ENCODE data around the gene WDR46. TPM values are rescaled to one million over a fixed set of nuclear protein-coding genes. Genes with fewer than 3 reads are reported as not detected.

The WDR46 gene
- polyA plus RNA-seq, 1 experiment: 43.3 TPM

DNA sequence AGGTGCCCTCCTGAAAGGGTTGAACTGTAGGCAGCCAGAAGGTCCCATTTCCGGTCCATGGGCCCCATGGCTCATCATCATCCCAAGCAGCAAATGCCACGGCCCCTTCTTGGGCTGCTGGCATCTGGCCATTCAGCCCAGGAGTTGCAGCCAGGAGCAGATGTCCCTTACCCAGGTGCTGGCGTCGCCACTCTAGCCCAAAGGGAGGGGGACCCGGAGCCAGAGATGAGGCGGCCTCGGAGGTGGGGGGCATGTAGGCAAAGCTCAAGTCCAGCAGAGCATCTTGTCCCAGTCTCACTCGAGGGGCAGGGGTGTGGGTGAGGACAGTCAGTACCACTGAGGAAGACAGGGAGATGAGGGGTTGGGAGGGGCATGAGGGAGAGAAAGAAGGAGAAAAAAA lies 16.0 kb upstream of the WDR46 start:
- CTCF ChIA-PET: no interaction called here
- no peak for DNase-seq (ENCODE audit: low read depth, low spot score)

DNA sequence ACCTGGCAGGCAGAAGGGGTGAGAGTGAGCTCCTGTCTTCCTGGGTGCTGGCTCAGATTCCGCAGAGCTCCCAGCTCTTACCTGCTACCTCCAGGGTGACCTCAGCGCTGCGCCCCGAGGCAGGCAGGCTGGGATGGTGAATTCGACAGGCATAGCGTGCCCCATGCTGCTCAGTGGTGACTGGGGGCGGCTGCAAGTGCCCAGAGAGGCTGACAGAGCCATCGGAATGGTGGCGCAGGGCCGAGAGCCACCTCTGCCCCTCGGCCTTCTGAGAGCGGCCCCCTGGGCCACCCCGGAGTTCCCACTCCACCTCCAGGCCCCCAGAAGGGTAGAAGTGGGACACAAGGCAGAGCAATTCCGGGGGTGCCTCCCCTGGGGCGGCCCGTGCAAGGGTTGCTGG lies 15.2 kb upstream of the WDR46 start:
- no peak overlapping the region for H3K4me3 ChIP-seq (ENCODE audit: low read depth, low read length)
- ChIA-PET CTCF (interaction anchor here (0.9 kb wide), 1 partner anchor 121 kb away, joined by 3 read pairs; no protein-coding TSS in a partner anchor), POLR2A (no interaction called here)
- no peak for DNase-seq (ENCODE audit: low read depth, low spot score)
- H3K9me3 ChIP-seq (ENCODE audit: control insufficient read depth, insufficient read depth, low read length): no peaks in the 10 kb centered on the region; the same call in 1 of the 2 replicates
- H3K27me3 ChIP-seq (ENCODE audit: control insufficient read depth, insufficient read depth, low read length): no peaks in the 10 kb centered on the region
- no peak overlapping the region for H3K27ac ChIP-seq (ENCODE audit: low read depth, low read length)
- TF ChIP-seq, protein P1, sequence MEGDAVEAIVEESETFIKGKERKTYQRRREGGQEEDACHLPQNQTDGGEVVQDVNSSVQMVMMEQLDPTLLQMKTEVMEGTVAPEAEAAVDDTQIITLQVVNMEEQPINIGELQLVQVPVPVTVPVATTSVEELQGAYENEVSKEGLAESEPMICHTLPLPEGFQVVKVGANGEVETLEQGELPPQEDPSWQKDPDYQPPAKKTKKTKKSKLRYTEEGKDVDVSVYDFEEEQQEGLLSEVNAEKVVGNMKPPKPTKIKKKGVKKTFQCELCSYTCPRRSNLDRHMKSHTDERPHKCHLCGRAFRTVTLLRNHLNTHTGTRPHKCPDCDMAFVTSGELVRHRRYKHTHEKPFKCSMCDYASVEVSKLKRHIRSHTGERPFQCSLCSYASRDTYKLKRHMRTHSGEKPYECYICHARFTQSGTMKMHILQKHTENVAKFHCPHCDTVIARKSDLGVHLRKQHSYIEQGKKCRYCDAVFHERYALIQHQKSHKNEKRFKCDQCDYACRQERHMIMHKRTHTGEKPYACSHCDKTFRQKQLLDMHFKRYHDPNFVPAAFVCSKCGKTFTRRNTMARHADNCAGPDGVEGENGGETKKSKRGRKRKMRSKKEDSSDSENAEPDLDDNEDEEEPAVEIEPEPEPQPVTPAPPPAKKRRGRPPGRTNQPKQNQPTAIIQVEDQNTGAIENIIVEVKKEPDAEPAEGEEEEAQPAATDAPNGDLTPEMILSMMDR (IDR thresholded peaks at IDR 0.05; ENCODE audit: low read depth, low read length): no peak

More for the DNA sequence above, 16.0 kb upstream of the WDR46 start:
- no peaks in the 10 kb centered on the region; the same call in 1 of the 2 replicates for H3K9me3 ChIP-seq (ENCODE audit: control insufficient read depth, insufficient read depth, low read length)
- H3K4me3 ChIP-seq (ENCODE audit: low read depth, low read length): no peak overlapping the region
- no peaks in the 10 kb centered on the region for H3K27me3 ChIP-seq (ENCODE audit: control insufficient read depth, insufficient read depth, low read length)
- TF ChIP-seq, protein P1 (IDR thresholded peaks at IDR 0.05; ENCODE audit: low read depth, low read length): no peak
- POLR2A ChIA-PET: no interaction called here
- H3K27ac ChIP-seq (ENCODE audit: low read depth, low read length): no peak overlapping the region

DNA sequence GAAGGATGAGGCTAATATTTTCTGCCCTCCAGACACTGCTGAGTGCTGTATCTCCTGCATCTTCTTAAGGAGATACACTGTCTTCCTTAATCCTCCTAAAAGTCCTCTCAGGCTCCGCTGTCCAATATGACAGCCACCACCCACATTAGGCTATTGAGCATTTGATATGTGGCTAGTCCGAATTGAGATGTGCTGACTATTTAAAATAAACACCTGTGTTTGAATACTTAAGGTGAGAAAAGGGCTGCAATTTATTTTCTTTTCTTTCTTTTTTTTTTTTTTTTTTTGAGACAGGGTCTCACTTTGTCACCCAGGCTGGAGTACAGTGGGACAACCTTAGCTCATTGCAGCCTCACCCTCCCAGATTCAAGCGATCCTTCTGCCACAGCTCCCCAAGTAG lies 12.8 kb upstream of the WDR46 start:
- ChIA-PET CTCF (interaction anchor here (1.2 kb wide), 1 partner anchor 16 kb away, joined by 13 read pairs; the partner anchor contains the start of gene ZBTB22), POLR2A (interaction anchor here (0.7 kb wide), 3 partner anchors 234 to 1141 kb away, joined by 3 to 11 read pairs (median 8); no protein-coding TSS in a partner anchor)
- no peak for DNase-seq (ENCODE audit: low read depth, low spot score)
- no peaks in the 10 kb centered on the region for H3K27me3 ChIP-seq (ENCODE audit: control insufficient read depth, insufficient read depth, low read length)
- no peak overlapping the region for H3K4me3 ChIP-seq (ENCODE audit: low read depth, low read length)
- no peak overlapping the region for H3K27ac ChIP-seq (ENCODE audit: low read depth, low read length)
- TF ChIP-seq, protein P1 (IDR thresholded peaks at IDR 0.05; ENCODE audit: low read depth, low read length): no peak
- no peaks in the 10 kb centered on the region; the same call in 1 of the 2 replicates for H3K9me3 ChIP-seq (ENCODE audit: control insufficient read depth, insufficient read depth, low read length)

DNA sequence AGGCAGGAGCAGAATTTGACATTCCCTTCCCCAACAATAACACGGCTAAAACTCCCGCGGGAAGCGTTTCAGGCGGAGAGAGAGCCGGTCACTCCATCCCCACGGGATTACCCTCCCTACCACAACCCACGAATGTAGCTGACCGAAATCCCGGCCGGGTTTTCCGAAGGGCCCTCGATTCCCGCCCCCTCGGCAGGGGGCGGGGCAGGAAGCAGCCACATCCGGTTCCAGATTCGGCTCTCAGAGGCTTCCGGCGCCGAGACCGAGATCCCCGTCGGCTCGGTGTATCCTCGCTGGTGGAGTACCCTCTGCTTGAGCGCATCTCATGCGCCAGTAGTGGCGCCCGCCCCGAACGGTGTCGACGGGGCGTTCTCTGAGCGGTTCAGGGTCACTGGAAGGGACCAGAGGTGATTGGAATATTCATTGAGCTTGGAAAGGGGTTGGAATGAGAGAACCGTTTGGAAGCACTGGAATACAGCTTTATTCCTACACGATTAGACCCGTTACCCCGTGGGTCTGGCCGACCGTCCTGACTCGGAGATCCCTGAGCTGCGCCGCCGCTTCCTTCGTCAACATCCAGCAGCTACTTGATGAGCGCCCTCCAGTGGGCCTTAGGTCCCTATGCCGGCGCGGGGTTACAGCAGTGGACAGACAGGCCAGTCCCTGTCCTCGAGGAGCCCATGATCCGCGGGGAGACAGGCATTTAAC lies 10.4 kb upstream of the WDR46 start:
- no peaks in the 10 kb centered on the region; the same call in 1 of the 2 replicates for H3K9me3 ChIP-seq (ENCODE audit: control insufficient read depth, insufficient read depth, low read length)
- POLR2A ChIA-PET: interaction anchor here (0.6 to 2.6 kb wide), 12 partner anchors 9 to 328 kb away, joined by 3 to 14 read pairs (median 4); partner anchors contain the start of genes B3GALT4, PFDN6, RPS18 and TAPBP
- DNase-seq (ENCODE audit: low read depth, low spot score): peak; percentile 77

More for the DNA sequence above, 10.4 kb upstream of the WDR46 start:
- H3K27me3 ChIP-seq (ENCODE audit: control insufficient read depth, insufficient read depth, low read length): no peaks in the 10 kb centered on the region
- H3K4me3 ChIP-seq (ENCODE audit: low read depth, low read length): peak overlapping the region; percentile 91
- peak overlapping the region; percentile 98 for H3K27ac ChIP-seq (ENCODE audit: low read depth, low read length)
- CTCF ChIA-PET: interaction anchor here (0.8 to 1.7 kb wide), 8 partner anchors 9 to 104 kb away, joined by 3 to 14 read pairs (median 5); partner anchors contain the start of genes PFDN6, TAPBP, WDR46 and ZBTB22
- TF ChIP-seq, protein P1 (IDR thresholded peaks at IDR 0.05; ENCODE audit: low read depth, low read length): peak; percentile 79

Measured in AG04450 (cell line).